GM19463 (cell line): ENCODE measurements around the gene MAL.

Experiments
- ATAC-seq: cut with Tn5 transposase; IDR thresholded peaks from one replicate; pipeline ENCODE4 v1.9.1; 2021; ENCODE audit warnings: mild to moderate bottlenecking, moderate library complexity; ENCODE audit not compliant: unreplicated experiment

MAL gene

GRCh38 chr2:95015261-95015912, 10.1 kb upstream of the MAL start:
- no peak for ATAC-seq

GRCh38 chr2:95016616-95017015, 8.9 kb upstream of the MAL start:
- ATAC-seq: no peak

- ATAC-seq: no peak
Measured at GRCh38 chr2:95017071-95017501, 8.4 kb upstream of the MAL start.

DNA sequence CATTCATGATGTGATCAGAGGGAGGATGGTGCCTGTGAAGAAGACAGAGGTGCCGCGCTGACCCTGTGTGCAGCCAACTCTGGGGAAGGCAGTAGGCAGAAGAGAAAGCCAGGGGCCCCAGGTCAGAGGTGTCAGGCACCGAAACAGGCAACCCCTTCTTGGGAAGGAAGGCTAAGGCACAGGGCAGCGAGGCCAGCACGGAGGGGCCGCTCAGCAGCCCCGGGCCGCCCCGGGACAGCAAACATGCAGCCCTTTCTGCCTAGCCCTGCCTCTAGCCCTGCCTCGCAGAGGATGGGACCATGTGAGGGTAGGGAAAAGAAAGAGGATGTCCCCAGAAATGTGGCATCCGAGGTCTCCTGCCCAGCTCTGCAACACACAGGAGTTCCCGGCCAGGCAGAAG, 7.7 kb upstream of the MAL start:
- no peak for ATAC-seq

DNA sequence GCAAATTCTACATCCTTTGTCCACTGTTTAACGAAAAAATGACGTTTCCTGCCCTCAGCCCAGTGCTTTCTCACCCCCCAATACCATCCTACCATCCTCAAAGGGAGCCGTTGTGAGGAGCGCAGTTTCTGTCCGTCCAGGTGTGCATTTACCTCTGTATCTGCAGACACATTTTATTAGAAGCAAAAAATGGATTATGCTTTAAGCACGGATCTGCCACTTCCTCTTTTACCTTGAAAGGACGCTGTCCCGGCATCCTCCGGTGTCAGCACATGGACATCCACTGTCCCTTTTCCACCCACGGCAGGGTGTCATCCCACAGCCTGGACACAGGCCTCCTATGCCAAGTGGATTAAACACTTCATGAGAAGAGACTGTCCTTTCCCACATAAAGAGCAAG, 7.2 kb upstream of the MAL start:
- ATAC-seq: no peak

DNA sequence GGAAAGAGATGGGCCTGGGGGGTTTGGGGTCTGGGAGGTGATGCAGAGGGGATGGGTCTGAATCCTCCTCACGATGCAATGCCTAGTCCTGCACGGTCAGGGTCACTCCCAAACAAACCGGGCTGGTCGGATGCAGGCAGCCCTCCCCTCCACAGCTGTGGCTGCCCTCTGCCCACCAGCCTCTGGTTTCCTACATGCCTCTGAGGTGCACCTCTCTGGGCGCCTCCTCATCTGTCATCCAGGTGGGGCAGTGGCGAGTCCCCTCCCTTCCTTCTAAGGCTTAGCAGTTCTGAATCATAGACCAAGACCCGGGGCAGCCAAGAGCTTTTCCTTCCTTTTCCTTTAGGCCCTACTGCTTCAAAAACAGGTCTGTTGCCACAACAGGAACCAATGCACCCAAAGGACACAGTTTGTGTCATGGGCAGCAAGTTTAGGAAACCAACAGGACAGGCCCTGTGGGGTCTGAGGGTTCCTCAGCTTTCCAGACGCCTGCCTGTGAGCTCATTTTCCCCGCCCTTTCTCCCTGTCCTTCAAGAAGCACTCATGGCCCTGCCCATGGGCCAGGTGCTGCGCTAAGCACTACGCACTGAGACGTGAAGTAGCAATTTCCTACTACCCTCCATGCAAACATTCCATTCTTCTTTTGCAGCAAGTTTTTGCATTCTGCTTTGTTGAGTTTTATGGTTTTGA, 6.5 kb upstream of the MAL start:
- ATAC-seq: no peak

GRCh38 chr2:95019572-95019971, 5.9 kb upstream of the MAL start:
- no peak for ATAC-seq

- no peak for ATAC-seq
Measured at GRCh38 chr2:95020275-95021022, 5.1 kb upstream of the MAL start.

GRCh38 chr2:95021023-95021416, 4.5 kb upstream of the MAL start:
- ATAC-seq: no peak

DNA sequence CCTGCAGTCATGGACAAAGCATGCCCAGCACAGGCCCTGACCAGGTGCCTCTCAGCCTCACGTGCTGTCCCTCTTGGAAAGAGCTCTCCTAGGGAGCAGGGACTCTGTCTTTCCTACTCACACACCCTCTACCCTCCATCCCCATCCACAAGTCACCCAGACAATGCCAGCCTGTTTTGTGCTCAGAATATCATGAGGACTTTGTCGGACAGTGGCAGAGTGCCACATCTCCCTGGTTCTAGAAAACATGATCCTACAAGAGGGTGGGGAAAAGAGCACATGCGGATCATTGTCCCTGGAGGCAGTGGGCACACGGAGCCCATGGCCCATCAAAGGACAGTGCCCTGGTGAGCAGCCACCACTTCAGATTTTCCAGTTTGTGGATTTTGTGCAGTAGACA, 3.7 kb upstream of the MAL start:
- no peak for ATAC-seq

DNA sequence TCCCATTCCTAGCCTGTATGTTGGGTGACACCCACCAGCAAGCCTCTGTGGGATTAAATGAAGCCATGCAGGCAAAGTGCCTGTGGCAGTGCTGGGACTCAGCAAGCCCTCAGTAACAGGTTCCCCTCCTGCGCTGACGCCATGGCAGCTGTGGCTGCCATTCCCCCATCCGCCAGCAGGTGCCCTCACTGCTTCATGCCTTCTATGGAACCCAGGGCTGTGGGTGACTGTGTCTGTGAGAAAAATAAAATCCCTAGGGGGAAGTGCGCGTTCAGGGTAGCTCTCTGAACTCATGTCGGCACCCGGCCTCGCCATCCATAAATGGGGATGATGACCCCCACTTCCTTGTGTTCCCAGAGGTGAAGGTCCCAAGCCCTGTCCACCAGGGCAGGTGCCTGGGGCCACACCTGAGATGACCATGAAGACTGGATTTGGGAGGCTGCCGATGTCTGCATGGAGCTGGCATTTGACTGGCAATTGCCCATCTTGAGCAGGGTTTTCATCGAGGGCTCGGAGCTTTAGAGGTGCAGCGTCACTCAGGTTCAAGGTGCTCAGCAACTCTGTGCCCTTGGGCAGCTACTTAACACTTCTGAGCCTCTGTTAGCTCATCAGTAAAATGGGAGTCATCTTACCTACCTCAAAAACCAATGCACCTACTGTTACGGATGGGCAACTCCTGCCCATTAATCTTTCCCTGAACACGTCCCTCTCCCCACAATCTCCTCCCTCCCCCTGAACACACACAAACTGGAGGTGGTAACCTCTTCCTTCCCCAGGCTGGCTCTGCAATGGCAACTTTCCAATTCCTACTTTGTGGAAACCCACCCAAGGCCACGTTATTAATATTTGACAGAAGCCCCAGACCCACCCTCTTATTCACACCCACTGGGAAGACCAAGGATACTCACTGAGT, 2.9 kb upstream of the MAL start:
- ATAC-seq: peak; percentile 84

DNA sequence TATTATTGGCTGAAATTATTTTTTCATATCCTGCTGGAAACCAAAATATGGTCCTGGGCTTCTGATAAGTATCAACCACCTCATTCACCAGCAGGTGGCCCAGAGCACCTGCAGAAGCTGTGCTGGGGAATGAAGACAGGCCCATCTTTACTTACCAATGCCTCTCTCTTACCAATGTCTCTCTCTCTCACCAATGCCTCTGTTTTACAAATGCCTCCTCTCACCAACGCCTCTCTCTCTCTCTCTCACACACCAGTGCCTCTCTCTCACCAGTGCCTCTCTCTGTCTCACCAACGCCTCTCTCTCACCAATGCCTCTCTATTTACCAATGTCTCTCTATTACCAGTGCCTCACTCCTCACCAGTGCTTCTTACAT, 2.3 kb upstream of the MAL start:
- peak; percentile 33 for ATAC-seq

DNA sequence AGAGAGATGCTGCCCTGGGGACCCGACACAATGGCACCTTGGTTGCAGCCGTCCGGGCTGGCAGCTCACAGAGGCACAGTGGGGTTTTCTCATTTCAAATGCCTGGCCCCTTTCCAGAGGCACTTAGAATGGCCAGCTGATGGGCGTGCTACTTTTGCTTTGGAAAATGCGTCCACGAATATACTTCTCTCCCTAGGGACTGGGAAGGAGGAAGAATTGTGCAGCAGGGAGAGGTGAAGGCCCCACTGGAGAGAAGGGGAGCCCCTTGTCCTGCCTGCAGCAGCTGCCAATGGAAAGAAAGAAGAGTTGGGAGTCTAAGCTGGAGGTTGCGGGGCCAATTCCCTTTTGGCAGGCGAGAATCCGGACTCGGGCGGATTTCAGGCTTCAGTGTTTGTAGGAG, 1.1 kb upstream of the MAL start:
- ATAC-seq: no peak

DNA sequence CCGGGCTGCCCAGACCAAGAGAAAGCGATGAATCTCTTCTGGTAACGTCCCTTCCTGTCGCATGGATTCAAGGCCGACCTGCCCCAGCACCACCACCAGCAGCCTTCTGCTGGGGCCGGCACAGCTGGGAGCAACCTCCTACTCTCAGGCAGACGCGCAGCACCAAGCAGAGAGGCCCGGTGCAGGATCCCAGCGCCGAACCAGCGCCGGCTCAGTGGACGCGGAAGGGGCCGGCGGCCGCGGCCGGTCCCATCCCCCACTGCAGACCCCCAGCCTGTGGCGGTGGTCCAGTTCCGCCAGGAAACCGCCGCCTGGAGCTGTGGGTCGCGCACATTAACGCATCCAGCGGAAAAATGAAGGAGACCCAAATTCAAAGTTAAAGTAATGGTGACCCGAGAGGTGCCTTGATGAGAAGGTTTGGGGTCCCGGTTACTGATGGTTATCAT, 525 bp upstream of the MAL start:
- no peak for ATAC-seq

DNA sequence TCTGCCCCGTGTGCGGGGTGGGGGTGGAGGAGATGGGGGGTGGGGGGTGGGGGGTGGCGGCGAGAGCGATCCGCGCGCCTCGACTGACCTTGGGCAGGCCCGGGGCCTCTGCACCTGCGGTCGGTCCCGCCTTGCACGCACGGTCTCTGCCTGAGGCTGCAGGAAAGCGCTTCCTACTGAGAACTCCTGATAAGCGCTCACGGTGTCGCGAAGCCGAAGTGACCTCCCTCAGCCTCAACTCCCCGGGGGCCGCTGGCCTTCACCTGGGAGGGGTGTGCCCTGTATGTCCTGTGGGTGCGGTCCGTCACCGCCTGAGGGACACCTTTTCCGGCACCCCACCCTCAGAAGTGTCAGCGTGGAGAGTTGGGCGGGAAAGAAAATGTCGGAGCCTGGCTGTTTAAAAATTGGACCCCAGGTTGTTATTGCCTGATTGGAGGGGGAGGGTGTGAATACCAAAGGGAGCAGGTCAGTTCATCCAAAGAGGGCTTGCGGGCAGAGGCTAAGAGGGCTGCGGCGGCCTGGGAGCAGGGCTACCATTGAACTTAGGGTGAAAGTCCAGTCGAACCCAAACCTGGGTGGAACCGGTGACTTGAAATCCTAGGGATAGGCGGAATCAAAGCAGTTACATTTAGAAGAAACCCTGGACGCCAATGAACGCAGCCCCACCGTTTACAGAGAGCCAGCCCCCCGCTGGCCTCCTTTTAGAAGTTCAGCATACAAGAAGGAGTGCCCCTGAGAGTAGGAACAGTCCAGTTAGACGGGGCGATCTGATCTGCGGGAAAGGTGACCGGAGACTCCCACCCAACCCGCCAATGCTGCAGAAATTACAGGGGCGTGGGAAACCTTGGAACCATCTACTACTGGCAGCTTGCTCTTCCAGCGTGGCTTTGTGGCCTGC, 1.2 kb downstream of the MAL start:
- no peak for ATAC-seq

DNA sequence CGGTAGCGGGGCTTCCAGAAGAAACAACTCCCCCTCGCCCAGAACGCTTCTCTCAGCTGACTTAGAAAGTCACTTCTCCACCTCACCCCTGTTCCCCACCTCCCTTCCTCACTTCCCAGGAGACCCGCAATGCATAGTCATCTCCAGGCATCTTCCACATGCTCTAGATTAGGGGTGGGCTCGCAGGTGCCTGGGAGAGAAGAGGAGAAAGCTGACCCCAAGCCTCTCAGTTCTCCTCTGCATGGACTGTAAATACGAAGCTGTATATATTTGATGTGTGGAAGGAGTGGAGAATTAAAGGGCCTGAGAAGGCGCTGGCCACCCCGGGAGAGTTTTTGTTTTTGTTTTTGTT, 1.8 kb downstream of the MAL start:
- ATAC-seq: no peak

DNA sequence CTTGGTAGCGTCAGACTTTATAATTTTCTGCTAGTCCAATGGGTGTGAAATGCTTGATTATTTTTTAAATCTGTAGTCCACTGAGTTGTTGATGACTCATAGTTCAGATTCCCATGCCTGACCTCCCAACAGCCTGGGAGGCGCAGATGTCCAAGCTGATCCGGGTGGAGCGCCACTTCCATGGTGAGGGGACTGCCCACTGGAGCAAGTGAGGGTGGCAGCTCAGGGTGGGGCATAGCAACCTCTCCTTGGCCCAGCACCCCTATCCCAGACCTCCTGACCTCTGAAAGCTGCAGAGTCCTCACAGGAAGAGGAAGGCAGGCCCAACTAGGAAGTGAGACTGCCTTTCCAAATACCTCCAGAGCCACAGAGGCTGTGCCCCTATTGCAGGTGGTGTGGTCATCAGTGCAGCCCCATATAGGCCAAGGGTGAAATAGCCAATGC, 4.4 kb downstream of the MAL start:
- no peak for ATAC-seq

- no peak for ATAC-seq
Measured at GRCh38 chr2:95030496-95030895, 5.0 kb downstream of the MAL start.

- ATAC-seq: no peak
Measured at GRCh38 chr2:95031076-95031725, 5.7 kb downstream of the MAL start.

- ATAC-seq: no peak
Measured at GRCh38 chr2:95031726-95032116, 6.2 kb downstream of the MAL start.
